DLD1 (cell line): ENCODE measurements around the gene UGCG.
"Not testable (repeated sequence)": the region's sequence is repeated elsewhere in the genome, so short reads cannot be mapped to it uniquely, and the experiment has no call there.

ENCODE experiments used
- in situ Hi-C: cut with HindIII; loops from 2 replicates; pipeline ENCODE4 v1.10.0; 2017; ENCODE audit warnings: low sequenced_read_pairs

UGCG gene

DNA sequence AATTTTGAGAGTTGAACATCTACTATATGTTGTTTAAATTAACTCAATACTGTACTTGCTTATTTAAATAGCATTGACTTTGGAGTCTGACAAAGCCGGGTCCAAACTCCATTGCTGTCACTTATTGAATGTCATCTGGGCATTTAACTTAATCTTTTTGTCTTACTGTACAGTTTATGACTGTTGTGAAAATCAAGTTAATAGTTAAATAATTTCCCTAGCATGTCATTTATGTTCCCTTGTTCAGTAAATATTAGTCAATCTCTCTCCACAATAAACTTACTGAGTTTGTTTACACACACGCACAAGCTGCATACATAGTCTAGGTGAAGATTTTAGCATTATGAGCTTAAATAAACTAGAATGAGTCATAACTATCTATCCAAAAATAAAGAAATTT, 6.3 kb upstream of the UGCG start:
- in situ Hi-C loops, result no loop called here

DNA sequence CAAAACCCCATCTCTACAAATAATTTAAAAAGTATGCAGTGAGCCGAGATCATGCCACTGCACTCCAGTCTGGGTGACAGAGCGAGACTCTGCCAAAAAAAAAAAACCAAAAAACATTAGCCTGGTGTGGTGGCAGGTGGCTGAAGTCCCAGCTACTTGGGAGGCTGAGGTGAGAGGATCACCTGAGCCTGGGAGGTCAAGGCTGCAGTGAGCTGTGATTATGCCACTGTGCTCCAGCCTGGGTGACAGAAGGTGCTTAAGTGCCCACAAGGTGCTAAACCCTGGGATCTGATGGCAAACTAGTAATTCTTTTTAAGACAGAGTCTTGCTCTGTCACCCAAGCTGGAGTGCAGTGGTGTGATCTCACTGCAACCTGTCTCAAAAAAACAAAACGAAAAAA, 5.7 kb upstream of the UGCG start:
- in situ Hi-C loops, result not testable (repeated sequence)

DNA sequence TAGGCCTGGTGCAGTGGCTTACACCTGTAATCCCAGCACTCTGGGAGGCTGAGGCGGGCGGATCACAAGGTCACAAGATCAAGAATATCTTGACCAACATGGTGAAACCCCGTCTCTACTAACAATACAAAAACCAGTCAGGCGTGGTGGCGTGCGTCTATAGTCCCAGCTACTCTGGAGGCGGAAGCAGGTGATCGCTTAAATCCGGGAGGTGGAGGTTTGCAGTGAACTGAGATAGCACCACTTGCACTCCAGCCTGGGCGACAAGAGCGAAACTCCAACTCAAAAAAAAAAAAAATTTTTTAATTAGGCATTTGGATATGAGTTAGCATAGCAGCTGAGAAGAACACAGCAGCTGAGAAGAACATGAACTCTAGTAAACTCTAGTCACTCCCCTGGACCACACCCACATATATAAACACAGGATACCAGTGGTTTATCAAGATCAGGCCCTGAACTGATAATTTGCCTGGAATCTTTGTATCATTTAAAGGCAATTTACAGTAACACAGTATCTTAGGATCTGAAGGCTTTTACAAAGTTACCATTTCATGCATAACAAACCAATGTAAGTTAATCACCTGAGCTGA, 4.6 kb upstream of the UGCG start:
- in situ Hi-C loops, result no loop called here

GRCh38 chr9:111896942-111897600, 457 bp downstream of the UGCG start:
- in situ Hi-C loops, result no loop called here

GRCh38 chr9:111897601-111898137, 1.1 kb downstream of the UGCG start:
- in situ Hi-C loops, result no loop called here

DNA sequence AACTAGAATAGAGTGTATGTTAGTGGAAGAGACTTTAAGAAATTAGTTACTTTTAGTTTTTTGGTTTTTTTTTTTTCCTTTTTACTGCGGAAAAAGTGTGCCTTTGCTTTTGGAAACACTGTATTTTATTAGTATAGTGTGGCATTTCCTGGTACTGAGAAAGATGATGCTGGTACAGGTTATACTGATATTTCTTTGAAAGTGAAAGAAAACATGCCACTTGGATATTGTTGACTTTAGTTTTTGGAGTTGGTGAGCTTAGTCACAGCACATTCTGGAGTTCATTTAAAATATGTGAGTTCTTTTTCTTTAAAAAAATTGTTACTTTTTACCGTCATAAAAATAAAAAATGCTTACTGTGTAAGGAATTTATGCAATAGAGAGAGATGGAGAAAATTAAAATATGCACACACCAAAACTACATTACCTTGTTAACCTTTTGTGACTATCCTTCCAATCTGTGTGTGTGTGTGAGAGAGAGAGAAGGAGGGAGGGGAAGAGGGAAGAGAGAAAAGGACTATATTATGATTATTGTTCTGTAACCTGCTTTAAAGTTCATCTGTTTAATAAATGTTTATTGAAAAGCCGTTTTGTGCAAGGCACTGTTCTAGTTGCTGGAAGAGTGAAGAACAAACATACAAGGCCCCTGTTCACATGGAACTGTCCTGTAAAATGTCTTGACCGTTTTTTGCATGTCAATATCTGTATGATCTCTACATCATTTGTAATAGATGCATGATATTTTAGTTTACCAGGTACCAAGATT, 1.9 kb downstream of the UGCG start:
- in situ Hi-C loops, result no loop called here

DNA sequence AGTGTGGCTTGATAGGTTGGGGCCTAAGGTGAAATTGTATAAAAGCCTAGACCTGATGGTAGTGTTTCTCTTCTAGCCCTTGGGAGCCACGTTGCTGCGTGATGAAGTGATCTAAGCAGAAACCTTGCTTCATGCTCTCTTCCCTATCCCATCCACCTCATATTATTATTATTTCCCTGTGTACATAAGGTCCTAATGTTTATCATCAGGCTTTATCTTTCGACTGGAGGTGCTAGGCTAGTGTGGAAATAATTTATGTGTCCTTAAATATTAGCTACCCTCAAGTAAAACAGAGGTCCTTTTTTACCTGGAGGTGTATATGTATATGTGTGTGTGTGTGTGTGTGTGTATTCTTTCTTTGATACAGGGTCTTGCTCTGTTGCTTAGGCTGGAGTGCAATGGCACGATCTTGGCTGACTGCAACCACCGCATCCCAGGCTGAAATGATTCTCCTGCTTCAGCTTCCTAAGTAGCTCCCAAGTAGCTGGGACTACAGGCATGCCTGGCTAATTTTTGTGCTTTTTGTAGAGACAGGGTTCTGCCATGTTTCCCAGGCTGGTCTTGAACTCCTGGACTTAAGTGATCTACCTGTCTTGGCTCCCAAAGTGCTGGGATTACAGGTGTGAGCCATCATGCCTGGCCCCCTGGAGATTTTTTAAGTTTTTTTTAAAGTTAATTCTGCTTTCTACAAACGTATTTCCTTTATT, 3.7 kb downstream of the UGCG start:
- in situ Hi-C loops, result no loop called here

DNA sequence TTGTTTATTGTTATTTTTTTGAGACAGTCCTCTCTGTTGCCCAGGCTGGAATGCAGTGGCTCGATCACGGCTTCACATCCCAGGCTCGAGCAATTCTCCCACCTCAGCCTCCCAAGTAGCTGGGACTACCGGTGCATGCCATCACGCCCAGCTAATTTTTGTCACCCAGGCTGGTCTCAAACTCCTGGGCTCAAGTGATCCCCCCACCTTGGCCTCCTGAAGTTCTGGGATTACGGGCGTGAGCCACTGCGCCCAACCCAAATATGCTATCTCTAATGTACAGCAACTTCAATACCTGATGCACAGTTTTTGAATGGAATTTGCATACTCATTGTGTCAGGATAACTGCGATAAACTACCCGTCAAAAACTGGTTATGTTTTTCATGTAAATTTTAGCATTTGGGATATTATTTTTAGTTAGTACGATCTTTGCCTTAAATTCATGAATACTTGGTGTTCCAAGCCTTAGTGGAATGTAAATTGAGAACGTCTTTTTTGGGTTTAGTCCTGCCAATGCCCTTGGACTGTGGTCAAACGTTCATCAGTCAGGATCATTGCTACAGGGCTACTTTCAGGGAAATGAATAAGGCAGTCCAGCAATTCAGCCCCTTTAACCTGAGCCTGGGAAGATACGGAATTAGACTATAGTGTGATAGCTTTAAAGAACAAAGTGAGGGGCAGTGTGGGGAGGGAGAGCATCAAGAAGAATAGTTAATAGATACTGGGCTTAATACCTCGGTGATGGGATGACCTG, 4.4 kb downstream of the UGCG start:
- in situ Hi-C loops, result no loop called here

DNA sequence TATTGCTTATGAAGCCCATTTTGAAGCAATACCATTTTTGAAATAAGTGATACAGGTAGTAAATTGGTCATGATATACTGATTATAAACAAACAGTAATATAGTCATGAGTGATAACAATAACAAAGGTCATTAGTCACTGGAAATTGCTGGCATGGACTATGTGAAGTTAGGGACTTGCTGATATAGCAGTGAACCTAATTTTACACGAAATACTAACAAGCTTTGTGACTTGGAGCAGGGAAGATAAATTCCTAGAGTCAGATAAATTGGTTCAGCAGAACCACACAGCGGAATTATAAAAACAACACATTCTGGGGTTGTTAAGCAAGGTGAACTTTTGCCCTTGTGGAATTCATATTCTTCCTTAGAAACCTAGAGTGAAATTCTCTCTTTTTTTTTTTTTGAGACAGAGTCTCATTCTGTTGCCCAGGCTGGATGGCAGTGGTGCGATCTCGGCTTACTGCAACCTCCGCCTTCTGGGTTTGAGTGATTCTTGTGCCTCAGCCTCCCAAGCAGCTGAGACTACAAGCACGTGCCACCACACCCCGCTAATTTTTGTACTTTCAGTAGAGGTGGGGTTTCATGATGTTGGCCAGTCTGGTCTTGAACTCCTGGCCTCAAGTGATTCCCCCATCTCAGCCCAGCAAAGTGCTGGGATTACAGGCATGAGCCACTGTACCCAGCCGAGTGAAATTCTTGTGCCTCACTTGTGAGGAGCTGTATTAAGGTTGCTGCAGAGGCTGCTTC, 6.0 kb downstream of the UGCG start:
- in situ Hi-C loops, result no loop called here

DNA sequence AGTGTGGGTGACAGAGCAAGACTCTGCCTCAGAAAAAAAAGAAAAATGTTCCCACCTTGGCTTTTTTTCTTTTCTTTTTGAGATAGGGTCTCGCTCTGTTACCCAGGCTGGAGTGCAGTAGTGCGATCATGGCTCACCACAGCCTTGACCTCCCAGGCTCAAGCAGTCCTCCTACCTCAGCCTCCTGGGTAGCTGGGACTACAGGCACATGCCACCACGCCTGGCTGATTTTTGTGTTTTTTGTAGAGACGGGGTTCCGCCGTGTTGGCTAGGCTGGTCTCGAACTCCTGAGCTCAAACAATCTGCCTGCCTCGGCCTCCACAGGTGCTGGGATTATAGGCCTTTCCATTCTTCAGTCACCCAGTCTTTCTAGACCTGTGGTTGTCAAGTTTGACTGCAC, 6.9 kb downstream of the UGCG start:
- in situ Hi-C loops, result not testable (repeated sequence)

- in situ Hi-C loops, result no loop called here
These were observed 7.4 kb downstream of the UGCG start for GRCh38 chr9:111904026-111904425.

DNA sequence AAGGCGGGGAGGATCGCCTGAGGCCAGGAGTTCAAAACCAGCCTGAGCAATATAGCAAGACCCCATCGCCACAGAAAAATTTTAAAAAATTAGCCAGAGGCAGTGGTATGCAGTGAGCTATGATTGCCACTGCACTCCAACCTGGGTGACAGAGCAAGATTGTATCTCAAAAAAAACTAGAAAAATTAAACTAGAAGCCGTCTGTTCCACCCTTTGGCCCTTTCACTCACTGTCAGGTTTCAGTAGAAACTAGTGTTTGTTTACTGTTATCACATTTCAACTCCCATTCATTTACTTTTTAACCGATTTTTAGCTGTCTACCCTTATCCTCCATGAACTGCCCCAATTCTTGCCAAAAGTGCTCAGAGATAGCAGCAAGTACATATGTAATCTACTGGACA, 8.3 kb downstream of the UGCG start:
- in situ Hi-C loops, result no loop called here

- in situ Hi-C loops, result no loop called here
These were observed 10.5 kb downstream of the UGCG start for GRCh38 chr9:111907147-111907546.

DNA sequence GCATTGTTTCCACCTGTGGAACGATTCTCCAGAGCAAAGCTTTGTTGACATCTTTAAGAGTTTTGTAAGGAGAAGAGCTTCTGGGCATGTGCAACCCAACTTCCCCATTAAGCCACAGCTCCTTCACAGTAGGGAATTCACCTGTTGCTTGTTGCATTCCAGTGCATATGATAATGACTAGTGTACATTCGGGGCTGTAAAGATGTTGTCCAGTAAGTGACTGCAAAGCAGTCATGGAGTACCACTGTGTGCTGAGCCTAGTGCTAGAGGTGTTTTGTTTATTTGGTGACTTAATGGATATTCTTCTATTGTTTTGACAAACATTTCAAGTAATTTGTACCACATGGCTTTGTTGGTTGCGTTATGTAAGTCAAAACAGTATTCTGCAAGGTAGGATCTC, 12.8 kb downstream of the UGCG start:
- in situ Hi-C loops, result no loop called here

DNA sequence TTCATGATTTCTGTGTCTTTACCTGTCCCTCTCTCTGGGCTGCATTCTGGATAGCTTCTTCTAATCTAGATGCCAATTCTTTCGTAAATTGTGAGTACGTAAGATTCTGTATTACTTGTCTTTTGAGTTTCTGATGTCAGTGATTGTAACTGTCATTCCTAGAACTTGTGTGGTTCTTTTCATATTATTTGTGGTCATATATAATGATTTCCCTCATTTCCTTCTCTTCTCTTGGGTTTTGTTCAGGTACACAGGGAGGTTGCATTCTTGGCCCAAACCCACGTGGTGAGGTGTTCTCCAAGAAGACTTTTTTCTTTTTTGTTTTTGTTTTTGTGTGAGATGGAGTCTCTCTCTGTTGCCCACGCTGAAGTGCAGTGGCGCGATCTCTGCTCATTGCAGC, 13.8 kb downstream of the UGCG start:
- in situ Hi-C loops, result no loop called here

GRCh38 chr9:111913159-111913558, 16.5 kb downstream of the UGCG start:
- in situ Hi-C loops, result no loop called here

DNA sequence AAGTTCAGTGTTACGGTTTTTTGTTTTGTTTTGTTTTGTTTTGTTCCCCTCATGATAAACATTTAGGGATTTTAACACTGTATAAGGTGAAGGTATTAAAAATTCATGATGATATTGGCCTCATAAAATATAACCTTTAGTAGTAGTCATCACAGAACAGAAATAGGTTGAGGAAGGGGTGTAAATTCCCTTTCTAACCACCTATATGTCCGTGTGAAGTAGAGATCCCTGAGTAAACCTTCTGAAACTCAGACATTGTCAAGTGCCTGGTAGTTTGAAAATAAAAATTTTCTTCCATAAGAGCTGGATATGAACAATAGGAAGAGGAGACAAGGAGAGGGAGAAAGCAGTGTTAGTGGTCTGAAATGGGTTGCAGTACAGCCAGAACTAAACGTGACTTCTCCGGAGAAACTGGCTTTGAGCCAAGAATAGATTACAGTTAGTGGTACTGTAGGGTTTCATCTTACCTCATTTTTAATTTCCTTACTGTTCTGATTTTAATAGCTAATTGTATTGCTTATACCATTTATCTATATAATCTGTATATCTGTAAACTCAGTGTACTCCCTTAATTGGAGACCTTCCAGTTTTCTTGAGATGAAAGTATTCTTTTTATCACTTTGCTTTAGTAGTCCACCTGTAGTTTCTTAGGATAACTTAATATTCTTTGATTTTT, 18.3 kb downstream of the UGCG start:
- in situ Hi-C loops, result no loop called here

DNA sequence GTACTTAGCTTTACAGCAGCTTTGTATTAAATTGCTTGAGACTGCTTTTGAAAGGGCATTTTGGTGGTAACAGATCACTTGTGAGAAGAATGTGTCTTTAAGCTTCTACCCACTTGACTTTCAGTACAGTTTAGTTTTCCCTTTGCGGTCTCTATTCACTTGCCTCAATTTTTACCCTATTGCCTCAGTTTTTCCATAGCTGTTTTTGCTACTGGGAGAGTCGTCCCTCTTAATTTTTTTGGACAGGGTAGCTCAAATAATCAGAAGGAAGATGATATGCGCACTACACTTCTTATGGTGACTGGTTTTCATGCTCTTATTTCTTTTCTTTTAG, 18.8 kb downstream of the UGCG start:
- in situ Hi-C loops, result no loop called here

GRCh38 chr9:111916234-111916645, 19.6 kb downstream of the UGCG start:
- in situ Hi-C loops, result no loop called here

DNA sequence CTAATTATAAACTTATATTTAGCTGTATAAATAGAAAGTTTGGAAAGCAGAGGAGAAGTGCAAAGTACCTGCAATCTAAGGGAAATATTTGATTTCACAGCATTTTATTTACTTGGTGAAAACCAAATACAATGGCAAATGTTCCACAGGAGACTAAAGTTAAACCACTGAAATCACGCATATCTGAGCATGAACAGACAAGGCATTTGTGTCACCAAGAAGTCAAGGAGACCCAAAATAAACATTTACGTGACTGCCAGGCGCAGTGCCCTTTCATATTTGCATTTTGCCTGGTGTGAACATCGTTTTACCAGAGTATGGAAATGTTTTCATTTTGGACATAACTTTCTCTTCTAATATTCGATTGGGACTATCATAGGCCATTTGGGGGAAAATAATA, 20.6 kb downstream of the UGCG start:
- in situ Hi-C loops, result no loop called here
